Epithelial cell of proximal tubule (primary cell): ENCODE results near the gene EML6. TPM values are rescaled to one million over a fixed set of nuclear protein-coding genes. Genes with fewer than 3 reads are reported as not detected.

ENCODE experiments used
- DNase-seq: peaks from one replicate; pipeline ENCODE4 v3.0.0-alpha.2; 2011; ENCODE audit warnings: low read depth
- H3K4me3 ChIP-seq: 2 replicates; pipeline ENCODE4 v1.5.1; 2011; ENCODE audit warnings: low read depth, mild to moderate bottlenecking, low read length
- CTCF ChIP-seq: conservative IDR thresholded peaks from 2 replicates; pipeline ENCODE4 v1.5.1; 2012; ENCODE audit warnings: low read depth, mild to moderate bottlenecking, low read length
- total RNA-seq: library from RNA; depleted of rRNA; stranded (reverse); fragments of >200 nt; gene quantifications from 2 replicates; pipeline ENCODE4 v1.2.3, GENCODE V29; 2015

Gene EML6
- total RNA-seq, 1 donor from 2014 or later: 3.7 TPM

DNA sequence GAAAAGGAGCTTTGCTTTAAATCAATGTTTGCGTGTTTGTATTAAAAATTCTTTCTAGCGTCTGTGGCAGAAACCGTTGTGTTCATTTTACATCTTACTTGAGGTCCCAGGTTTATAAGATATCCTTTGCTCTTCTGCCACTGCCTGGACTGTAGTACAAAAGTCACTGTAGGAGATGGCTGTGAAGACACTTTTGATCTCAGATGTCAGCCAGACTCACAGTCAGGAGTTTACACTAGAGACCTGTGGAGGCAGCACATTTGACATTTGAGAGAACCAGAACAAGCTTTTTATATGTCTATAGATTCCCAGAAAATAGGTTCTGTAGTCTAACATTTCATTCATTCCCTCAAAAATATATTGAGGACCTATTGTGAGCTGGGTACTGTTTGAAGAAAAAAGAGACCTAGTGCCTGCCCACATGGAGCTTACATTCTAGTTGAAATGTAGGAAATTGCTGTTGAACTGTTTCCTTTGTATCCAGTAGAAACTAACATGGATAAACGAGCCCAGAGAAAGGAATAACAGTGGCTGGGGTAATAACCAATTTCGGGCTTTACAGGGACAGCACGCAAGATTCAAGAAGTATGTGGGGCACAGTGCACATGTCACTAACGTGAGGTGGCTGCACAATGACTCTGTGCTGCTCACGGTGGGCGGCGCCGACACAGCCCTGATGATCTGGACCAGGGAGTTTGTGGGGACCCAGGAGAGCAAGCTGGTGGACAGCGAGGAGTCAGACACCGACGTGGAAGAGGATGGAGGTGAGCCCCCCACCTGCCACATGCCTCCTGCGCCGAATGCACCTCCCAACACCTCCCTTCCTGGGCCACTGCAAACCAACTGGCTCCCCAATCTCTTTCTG lies 204.5 kb downstream of the EML6 start:
- no peak for DNase-seq
- no peak overlapping the region for H3K4me3 ChIP-seq
- no peak for TF ChIP-seq CTCF

DNA sequence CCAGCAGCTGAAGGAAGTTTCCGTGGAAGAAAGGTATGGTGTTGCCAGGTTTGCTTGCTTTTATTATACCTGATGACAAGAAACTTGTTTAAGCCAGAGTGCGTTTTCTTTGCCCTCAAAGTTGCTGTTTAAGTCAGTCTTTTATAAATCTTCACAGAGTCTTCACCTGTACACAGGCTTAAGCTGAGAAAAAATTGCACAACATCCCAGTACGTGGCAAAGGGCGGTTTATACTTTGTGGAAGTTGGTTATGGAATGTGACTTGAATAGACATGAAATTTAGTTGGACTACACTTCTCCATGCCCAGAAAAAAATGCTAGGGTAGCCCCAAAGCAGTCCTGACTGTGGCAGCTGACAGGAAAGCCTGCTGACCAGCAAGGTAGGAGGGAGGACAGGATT lies 205.3 kb downstream of the EML6 start:
- TF ChIP-seq CTCF: no peak
- no peak overlapping the region for H3K4me3 ChIP-seq
- DNase-seq: no peak

DNA sequence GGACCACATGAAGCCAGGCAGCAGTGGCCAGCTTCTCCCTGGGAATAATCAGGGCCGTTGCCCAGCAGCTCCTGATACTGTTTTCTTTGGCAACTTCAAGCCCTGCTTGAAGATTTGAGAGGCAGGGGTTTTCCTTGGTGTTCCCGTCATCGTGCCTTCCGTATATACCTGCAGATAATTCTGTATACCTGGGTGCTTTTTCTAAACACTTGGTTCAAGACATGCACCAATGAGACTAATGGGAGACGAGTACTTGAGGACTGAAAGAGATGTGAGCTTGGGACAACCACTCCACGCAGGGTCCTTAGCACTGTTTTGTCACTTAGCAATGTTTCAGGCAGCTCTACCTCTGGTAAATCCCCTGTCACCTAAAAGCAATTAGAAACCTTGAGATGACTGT lies 208.0 kb downstream of the EML6 start:
- no peak for DNase-seq
- no peak overlapping the region for H3K4me3 ChIP-seq
- no peak for TF ChIP-seq CTCF

- DNase-seq: no peak
- TF ChIP-seq CTCF: no peak
These were observed 211.9 kb downstream of the EML6 start for GRCh38 chr2:54935389-54935788.

DNA sequence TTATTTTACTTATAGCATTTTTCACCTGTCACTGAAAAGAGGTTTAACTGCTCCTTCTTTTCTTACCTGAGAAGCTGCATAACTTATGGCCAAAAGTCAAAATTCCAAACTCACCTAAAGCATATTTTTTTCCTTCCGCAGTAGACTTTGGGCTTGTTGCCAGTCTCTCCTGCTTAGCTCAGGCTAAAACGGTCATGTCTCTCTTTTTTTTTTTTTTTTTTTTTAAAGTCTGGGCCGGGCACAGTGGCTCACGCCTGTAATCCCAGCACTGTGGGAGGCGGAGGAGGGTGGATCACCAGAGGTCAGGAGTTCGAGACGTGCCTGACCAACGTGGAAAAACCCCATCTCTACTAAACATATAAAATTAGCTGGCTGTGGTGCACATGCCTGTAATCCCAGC lies 213.3 kb downstream of the EML6 start:
- TF ChIP-seq CTCF: no peak
- no peak overlapping the region for H3K4me3 ChIP-seq
- peak; percentile 32 for DNase-seq

More at GRCh38 chr2:54935389-54935788, 211.9 kb downstream of the EML6 start:
- no peak overlapping the region for H3K4me3 ChIP-seq

DNA sequence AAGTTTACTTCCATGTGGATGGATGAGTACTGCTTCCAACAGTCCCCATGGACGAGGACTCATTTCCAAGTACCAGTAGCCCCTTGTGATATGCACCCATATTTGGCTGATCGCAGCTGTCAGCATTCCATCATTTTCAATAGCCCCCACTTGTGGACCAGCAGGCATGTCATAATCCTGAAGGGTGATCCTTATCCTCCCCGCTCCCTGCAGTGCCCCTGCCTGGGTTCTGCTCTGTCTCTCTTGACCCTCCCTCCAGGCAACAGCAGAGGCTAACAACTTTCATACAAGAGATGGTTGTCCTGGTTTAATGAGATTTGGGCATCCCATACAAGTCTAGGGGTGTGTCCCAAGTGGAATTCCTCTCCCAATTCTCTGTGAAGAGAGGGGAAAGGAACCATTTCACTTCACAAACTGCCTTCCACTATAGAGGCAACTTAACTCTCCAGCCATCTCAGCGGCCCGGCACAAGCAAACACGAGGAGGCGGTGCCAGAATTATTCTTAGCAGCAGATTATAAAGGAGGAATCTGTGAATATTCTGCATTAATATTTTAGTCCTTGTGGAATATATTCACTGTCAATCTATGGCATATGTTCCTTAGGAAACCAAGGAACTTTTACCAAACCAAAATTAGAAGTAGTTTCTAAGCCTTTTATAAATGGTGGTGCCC lies 216.1 kb downstream of the EML6 start:
- H3K4me3 ChIP-seq: no peak overlapping the region
- DNase-seq: no peak
- TF ChIP-seq CTCF: no peak
